Esophagus squamous epithelium (tissue), 5 donors: Measurements from ENCODE around the gene OS9. TPM values are rescaled to one million over a fixed set of nuclear protein-coding genes. Genes with fewer than 3 reads are reported as not detected.
"Not testable (repeated sequence)": the region's sequence is repeated elsewhere in the genome, so short reads cannot be mapped to it uniquely, and the experiment has no call there.

ENCODE experiments used
- DNase-seq: peaks from one replicate; lab custom pipeline; 2025; lab: John Stamatoyannopoulos, UW
- H3K27ac ChIP-seq, 4 donors: fragments of 200-600 bp; sonication (generic); one replicate each; pipeline ENCODE4 v1.5.1; 2016 to 2019; ENCODE audit warnings: mild to moderate bottlenecking in 1 of 4
- H3K27me3 ChIP-seq, 4 donors: fragments of 200-600 bp; sonication (generic); 1 replicate in 3 of 4; 2 replicates in 1 of 4; pipeline versions ENCODE4 v1.5.1 to v1.6.0; 2017 to 2021; ENCODE audit warnings: antibody characterized with exemption in 1 of 4
- H3K36me3 ChIP-seq, 3 donors: fragments of 200-600 bp; sonication (generic); one replicate each; pipeline ENCODE4 v1.5.1; 2016 to 2019
- H3K4me1 ChIP-seq, 3 donors: fragments of 200-600 bp; sonication (generic); one replicate each; pipeline ENCODE4 v1.5.1; 2017 to 2019
- H3K4me3 ChIP-seq, 4 donors: fragments of 200-600 bp; sonication (generic); 1 replicate in 3 of 4; 2 replicates in 1 of 4; pipeline ENCODE4 v1.5.1; 2016 to 2019; ENCODE audit warnings: mild to moderate bottlenecking in 2 of 4, moderate library complexity in 1 of 4
- H3K9me3 ChIP-seq, 3 donors: fragments of 200-600 bp; sonication (generic); one replicate each; pipeline ENCODE4 v1.5.1; 2016 to 2019
- POLR2A ChIP-seq, 4 donors: fragments of 450-650 bp; IDR thresholded peaks; one replicate each; pipeline ENCODE4 v1.6.1; 2017; ENCODE audit warnings: antibody characterized with exemption in 4 of 4, mild to moderate bottlenecking in 4 of 4, moderate library complexity in 3 of 4
- WGBS, 2 donors: methylation state at CpG; one replicate each; pipeline ENCODE4 v1.1.5; 2018; 5-methylcytosine and 5-hydroxymethylcytosine counted together
- intact Hi-C: fragments of 100-400 bp; cut with DNase I; formaldehyde crosslinking; loops from one replicate; pipeline ENCODE4 v1.15.0; 2022
- total RNA-seq, 4 donors: library from RNA; depleted of rRNA; stranded (reverse); fragments of >200 nt; gene quantifications; one replicate each; pipeline ENCODE4 v1.1.0, GENCODE V29; 2016
- TF ChIP-seq, protein P1 (sequence below), 6 experiments: fragments of 450-650 bp in 4 of 6; fragments of 200-600 bp in 2 of 6; sonication (generic) in 2 of 6; IDR thresholded peaks; one replicate each; pipeline ENCODE4 v1.5.1; 2016 to 2019; ENCODE audit warnings: antibody characterized with exemption in 6 of 6, mild to moderate bottlenecking in 4 of 6, moderate library complexity in 4 of 6
- donor health status: DM: yes; HTN: yes; CAD: no.

The OS9 gene, protein sequence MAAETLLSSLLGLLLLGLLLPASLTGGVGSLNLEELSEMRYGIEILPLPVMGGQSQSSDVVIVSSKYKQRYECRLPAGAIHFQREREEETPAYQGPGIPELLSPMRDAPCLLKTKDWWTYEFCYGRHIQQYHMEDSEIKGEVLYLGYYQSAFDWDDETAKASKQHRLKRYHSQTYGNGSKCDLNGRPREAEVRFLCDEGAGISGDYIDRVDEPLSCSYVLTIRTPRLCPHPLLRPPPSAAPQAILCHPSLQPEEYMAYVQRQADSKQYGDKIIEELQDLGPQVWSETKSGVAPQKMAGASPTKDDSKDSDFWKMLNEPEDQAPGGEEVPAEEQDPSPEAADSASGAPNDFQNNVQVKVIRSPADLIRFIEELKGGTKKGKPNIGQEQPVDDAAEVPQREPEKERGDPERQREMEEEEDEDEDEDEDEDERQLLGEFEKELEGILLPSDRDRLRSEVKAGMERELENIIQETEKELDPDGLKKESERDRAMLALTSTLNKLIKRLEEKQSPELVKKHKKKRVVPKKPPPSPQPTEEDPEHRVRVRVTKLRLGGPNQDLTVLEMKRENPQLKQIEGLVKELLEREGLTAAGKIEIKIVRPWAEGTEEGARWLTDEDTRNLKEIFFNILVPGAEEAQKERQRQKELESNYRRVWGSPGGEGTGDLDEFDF
- total RNA-seq: 100 to 1,000 TPM; 151 to 231 (median 168) TPM

- H3K36me3 ChIP-seq: peaks cover 0 to 35% (median 15%) of the 10 kb centered on the region in 3 donors
- peaks cover 0 to 3% (median 0%) of the 10 kb centered on the region in 4 donors for H3K27me3 ChIP-seq
- peak within 1 kb of the TSS; percentile 85 to 91 (median 88) for H3K27ac ChIP-seq
- H3K9me3 ChIP-seq: no peaks in the 10 kb centered on the region
- WGBS, 2 donors: 0% methylated on average over 45 of the region's 45 CpGs
- peaks cover 5 to 21% (median 11%) of the 10 kb centered on the region in 3 donors for H3K4me1 ChIP-seq
- H3K4me3 ChIP-seq: peak within 1 kb of the TSS; percentile 77 to 96 (median 84)
- TF ChIP-seq POLR2A (IDR thresholded peaks at IDR 0.05): peak in 3 of 4 donors; percentile 24 to 81 (median 81)
- TF ChIP-seq, protein P1, sequence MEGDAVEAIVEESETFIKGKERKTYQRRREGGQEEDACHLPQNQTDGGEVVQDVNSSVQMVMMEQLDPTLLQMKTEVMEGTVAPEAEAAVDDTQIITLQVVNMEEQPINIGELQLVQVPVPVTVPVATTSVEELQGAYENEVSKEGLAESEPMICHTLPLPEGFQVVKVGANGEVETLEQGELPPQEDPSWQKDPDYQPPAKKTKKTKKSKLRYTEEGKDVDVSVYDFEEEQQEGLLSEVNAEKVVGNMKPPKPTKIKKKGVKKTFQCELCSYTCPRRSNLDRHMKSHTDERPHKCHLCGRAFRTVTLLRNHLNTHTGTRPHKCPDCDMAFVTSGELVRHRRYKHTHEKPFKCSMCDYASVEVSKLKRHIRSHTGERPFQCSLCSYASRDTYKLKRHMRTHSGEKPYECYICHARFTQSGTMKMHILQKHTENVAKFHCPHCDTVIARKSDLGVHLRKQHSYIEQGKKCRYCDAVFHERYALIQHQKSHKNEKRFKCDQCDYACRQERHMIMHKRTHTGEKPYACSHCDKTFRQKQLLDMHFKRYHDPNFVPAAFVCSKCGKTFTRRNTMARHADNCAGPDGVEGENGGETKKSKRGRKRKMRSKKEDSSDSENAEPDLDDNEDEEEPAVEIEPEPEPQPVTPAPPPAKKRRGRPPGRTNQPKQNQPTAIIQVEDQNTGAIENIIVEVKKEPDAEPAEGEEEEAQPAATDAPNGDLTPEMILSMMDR (IDR thresholded peaks at IDR 0.05): peak; percentile 66 to 93 (median 88)
- intact Hi-C loops: no loop called here
- peak; percentile 92 for DNase-seq
Measured at GRCh38 chr12:57693659-57694458, at the start of gene OS9. OS9 (plus strand) TSS chr12:57694132; CDS start chr12:57694162, 30 bp downstream.

- 64 to 70% methylated on average over 7 to 10 of the region's 13 CpGs for WGBS, 2 donors
- H3K4me1 ChIP-seq, intact Hi-C loops, DNase-seq, H3K27ac ChIP-seq, H3K36me3 ChIP-seq, H3K4me3 ChIP-seq: not testable (repeated sequence)
- H3K27me3 ChIP-seq: peaks cover 0 to 28% (median 0%) of the 10 kb centered on the region in 4 donors
- peaks cover 0 to 16% (median 6%) of the 10 kb centered on the region in 3 donors for H3K9me3 ChIP-seq
Measured at GRCh38 chr12:57645990-57646658, 47.8 kb upstream of the OS9 start.

DNA sequence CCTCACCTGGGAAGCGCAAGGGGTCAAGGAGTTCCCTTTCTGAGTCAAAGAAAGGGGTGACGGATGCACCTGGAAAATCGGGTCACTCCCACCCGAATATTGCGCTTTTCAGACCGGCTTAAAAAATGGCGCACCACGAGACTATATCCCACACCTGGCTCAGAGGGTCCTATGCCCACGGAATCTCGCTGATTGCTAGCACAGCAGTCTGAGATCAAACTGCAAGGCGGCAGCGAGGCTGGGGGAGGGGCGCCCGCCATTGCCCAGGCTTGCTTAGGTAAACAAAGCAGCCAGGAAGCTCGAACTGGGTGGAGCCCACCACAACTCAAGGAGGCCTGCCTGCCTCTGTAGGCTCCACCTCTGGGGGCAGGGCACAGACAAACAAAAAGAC is 47.3 kb upstream of the OS9 start:
- H3K4me3 ChIP-seq, DNase-seq, H3K4me1 ChIP-seq, intact Hi-C loops, H3K36me3 ChIP-seq, H3K27ac ChIP-seq: not testable (repeated sequence)
- WGBS, 2 donors: no CpG with 5 or more reads among the region's 15 CpGs
- Histone ChIP-seq H3K9me3 (peaks cover 0 to 16% (median 6%) of the 10 kb centered on the region in 3 donors), H3K27me3 (peaks cover 0 to 22% (median 0%) of the 10 kb centered on the region in 4 donors)

DNA sequence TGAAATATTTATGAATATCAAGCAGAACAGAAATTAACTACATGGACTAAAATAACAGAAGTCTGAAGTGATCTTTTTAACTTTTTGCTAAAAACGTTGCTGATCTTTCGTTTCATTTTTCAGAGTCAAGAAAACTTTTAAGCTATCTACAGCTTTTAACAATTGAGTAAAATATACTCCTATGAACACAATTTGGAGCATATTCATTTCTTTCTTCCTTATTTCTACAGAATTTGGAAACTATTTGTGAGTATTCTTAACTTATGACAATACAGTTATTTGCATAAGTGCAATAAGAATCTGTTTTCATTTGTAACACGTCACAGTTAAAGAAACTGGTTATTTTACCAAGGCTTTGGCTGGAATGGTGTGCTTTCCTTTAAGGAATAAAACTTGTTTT is 39.9 kb upstream of the OS9 start:
- WGBS, 2 donors: 62% methylated on average over 3 of the region's 3 CpGs
- Histone ChIP-seq H3K27me3 (peaks cover 0 to 9% (median 0%) of the 10 kb centered on the region in 4 donors), H3K36me3 (no peaks in the 10 kb centered on the region), H3K4me1 (peaks cover 0 to 8% (median 0%) of the 10 kb centered on the region in 3 donors), H3K27ac (no peak overlapping the region), H3K9me3 (no peaks in the 10 kb centered on the region), H3K4me3 (no peak overlapping the region)
- intact Hi-C loops: no loop called here
- DNase-seq: no peak
- TF ChIP-seq, protein P1 (IDR thresholded peaks at IDR 0.05): no peak
- TF ChIP-seq POLR2A (IDR thresholded peaks at IDR 0.05): no peak

DNA sequence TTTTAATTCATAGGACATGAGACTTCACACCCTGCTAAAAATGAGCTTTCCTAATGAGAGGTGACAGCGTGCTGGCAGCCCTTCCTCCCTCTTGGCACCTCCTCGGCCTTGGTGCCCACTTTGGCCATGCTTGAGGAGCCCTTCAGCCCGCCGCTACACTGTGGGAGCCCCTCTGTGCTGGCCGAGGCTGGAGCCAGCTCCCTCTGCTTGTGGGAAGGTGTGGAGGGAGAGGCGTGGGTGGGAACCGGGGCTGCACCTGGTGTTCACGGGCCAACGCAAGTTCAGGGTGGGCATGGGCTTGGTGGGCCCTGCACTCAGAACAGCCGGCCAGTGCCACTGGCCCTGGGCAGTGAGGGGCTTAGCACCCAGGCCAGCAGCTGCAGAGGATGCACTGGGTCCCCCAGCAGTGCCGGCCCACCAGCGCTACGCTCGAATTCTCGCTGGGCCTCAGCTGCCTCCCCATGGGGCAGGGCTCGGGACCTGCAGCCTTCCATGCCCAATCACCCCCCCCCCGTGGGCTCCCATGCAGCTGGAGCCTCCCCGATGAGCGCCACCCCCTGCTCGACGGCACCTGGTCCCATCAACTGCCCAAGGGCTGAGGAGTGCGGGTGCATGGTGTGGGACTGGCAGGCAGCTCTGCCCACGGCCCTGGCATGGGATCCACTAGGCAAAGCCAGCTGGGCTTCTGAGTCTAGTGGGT is 38.2 kb upstream of the OS9 start:
- H3K4me3 ChIP-seq: no peak overlapping the region
- DNase-seq: no peak
- WGBS, 2 donors: 46 to 81% methylated on average over 4 to 7 of the region's 23 CpGs
- H3K36me3 ChIP-seq: no peaks in the 10 kb centered on the region
- H3K9me3 ChIP-seq: no peaks in the 10 kb centered on the region
- H3K4me1 ChIP-seq: peaks cover 0 to 8% (median 0%) of the 10 kb centered on the region in 3 donors
- TF ChIP-seq POLR2A (IDR thresholded peaks at IDR 0.05): no peak
- TF ChIP-seq, protein P1 (IDR thresholded peaks at IDR 0.05): no peak
- H3K27ac ChIP-seq: no peak overlapping the region
- intact Hi-C loops: no loop called here
- peaks cover 0 to 9% (median 0%) of the 10 kb centered on the region in 4 donors for H3K27me3 ChIP-seq

DNA sequence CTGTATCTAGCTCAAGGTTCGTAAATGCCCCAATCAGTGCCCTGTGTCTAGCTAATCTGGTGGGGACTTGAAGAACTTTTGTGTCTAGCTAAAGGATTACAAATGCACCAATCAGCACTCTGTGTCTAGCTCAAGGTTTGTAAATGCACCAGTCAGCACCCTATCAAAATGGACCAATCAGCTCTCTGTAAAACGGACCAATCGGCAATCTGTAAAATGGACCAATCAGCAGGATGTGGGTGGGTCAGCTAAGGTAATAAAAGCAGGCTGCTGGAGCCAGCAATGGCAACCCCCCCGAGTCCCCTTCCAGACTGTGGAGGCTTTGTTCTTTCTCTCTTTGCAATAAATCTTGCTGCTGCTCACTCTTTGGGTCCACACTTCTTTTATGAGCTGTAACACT is 37.5 kb upstream of the OS9 start:
- DNase-seq, H3K27me3 ChIP-seq, H3K36me3 ChIP-seq, H3K4me3 ChIP-seq, intact Hi-C loops, H3K9me3 ChIP-seq, H3K27ac ChIP-seq, H3K4me1 ChIP-seq: not testable (repeated sequence)
- 77 to 80% methylated on average over 4 of the region's 4 CpGs for WGBS, 2 donors
